Neutrophil (primary cell): ENCODE measurements around the gene MRPL43.

Source experiments
- H3K27ac ChIP-seq: fragments of 200-600 bp; sonication (generic); 2 replicates; pipeline ENCODE4 v1.5.1; 2016; ENCODE audit warnings: mild to moderate bottlenecking, moderate library complexity
- H3K27me3 ChIP-seq: fragments of 200-600 bp; sonication (generic); 2 replicates; pipeline ENCODE4 v1.6.0; 2016; ENCODE audit warnings: mild to moderate bottlenecking
- H3K36me3 ChIP-seq: fragments of 200-600 bp; sonication (generic); 2 replicates; pipeline ENCODE4 v1.5.1; 2017
- H3K4me1 ChIP-seq, 2 experiments: fragments of 200-600 bp in 1 of 2; sonication (generic) in 1 of 2; 1 replicate in 1 of 2; 2 replicates in 1 of 2; pipeline versions ENCODE4 v1.5.1 to v1.6.1; 2013 to 2016; ENCODE audit warnings: low read depth in 1 of 2, low read length in 1 of 2, mild to moderate bottlenecking in 1 of 2, moderate library complexity in 1 of 2; ENCODE audit not compliant: control insufficient read depth in 1 of 2, insufficient read depth in 1 of 2
- H3K4me3 ChIP-seq, 2 experiments: fragments of 200-600 bp in 1 of 2; sonication (generic) in 1 of 2; 1 replicate in 1 of 2; 2 replicates in 1 of 2; pipeline ENCODE4 v1.5.1; 2013 to 2016; ENCODE audit warnings: low read depth in 1 of 2, low read length in 1 of 2, mild to moderate bottlenecking in 1 of 2, moderate library complexity in 1 of 2
- H3K9me3 ChIP-seq: fragments of 200-600 bp; sonication (generic); 2 replicates; pipeline ENCODE4 v1.5.1; 2016
- TF ChIP-seq, protein P1 (sequence below): fragments of 200-600 bp; sonication (generic); IDR thresholded peaks from 2 replicates; pipeline ENCODE4 v1.5.1; 2016; ENCODE audit warnings: antibody characterized with exemption

The MRPL43 gene

DNA sequence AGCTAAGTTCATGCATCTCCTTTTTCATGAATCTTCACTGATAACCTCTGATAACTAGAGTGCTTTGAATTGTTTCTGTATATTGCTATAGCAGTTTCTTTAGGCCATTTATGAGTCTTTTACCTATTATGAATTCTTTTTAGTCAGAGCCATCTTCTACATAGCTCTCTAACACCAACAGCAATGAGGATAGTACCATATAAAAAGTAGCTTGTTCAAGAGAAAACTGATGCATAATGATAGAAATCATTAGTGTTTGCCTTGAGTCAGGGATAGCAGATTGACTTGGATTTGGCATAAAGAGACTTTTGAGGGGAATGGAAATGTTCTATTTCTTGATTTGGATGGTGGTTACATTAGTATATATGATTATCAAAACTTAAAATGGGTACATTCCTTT lies 43.8 kb downstream of the MRPL43 start:
- TF ChIP-seq, protein P1, sequence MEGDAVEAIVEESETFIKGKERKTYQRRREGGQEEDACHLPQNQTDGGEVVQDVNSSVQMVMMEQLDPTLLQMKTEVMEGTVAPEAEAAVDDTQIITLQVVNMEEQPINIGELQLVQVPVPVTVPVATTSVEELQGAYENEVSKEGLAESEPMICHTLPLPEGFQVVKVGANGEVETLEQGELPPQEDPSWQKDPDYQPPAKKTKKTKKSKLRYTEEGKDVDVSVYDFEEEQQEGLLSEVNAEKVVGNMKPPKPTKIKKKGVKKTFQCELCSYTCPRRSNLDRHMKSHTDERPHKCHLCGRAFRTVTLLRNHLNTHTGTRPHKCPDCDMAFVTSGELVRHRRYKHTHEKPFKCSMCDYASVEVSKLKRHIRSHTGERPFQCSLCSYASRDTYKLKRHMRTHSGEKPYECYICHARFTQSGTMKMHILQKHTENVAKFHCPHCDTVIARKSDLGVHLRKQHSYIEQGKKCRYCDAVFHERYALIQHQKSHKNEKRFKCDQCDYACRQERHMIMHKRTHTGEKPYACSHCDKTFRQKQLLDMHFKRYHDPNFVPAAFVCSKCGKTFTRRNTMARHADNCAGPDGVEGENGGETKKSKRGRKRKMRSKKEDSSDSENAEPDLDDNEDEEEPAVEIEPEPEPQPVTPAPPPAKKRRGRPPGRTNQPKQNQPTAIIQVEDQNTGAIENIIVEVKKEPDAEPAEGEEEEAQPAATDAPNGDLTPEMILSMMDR = no peak
- Histone ChIP-seq H3K36me3 (peaks cover 90% of the 10 kb centered on the region), H3K27me3 (no peaks in the 10 kb centered on the region), H3K27ac (no peak overlapping the region), H3K4me3 (no peak overlapping the region), H3K4me1 (no peaks in the 10 kb centered on the region), H3K9me3 (no peaks in the 10 kb centered on the region)

DNA sequence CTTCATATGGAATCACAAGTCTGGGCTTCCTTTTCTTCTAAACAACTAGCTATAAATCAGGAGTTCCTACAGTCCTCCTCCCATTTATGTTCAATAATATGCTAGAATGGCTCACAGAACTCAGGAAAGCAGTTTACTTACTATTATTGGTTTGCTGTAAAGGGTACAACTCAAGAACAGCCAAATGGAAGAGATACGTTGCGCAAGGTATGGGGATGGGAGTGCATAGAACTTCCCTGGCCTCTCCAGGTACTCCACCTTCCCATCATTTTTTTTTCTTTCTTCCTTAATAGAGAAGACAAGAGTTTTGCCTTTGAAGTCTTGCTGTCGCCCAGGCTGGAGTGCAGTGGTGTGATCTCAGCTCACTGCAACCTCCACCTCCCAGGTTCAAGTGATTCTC lies 45.1 kb downstream of the MRPL43 start:
- TF ChIP-seq, protein P1 = no peak
- no peaks in the 10 kb centered on the region for H3K4me1 ChIP-seq

DNA sequence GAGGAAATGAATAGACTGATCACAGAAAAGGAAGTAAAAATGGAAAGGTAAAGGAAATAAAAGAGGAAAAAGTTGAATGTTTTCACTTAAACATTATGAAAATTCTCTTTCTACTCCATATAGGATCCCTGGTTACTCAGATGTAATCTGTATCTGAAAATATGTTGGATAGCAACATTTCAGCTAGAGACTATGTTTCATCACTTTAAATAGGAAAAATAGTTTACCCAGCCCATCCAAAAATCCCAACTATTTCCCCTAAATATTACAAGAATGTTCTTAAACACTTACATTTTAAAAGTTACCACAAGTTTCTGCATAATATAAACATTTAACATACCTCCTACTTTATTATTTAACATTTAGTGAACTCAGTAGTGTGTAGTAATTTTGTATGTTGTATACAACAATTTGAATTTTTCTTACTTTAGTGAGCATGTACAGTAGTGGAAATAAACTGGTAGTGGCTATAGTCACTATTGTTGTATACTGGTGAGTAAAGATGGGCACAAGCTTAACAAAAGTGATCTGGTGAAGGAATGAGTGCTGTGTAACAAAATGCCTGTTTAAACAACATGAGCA lies 47.4 kb downstream of the MRPL43 start:
- Histone ChIP-seq H3K27ac (no peak overlapping the region), H3K4me1 (no peaks in the 10 kb centered on the region), H3K9me3 (no peaks in the 10 kb centered on the region), H3K4me3 (no peak overlapping the region), H3K27me3 (no peaks in the 10 kb centered on the region), H3K36me3 (peaks cover 85% of the 10 kb centered on the region)
- TF ChIP-seq, protein P1 = no peak

More for the DNA sequence above, 45.1 kb downstream of the MRPL43 start:
- Histone ChIP-seq H3K27me3 (no peaks in the 10 kb centered on the region), H3K4me3 (no peak overlapping the region), H3K36me3 (peaks cover 90% of the 10 kb centered on the region), H3K27ac (no peak overlapping the region), H3K9me3 (no peaks in the 10 kb centered on the region)
